Karpas-422 (cell line): Measurements from ENCODE around the gene ZNF735. TPM values are rescaled to one million over a fixed set of nuclear protein-coding genes. Genes with fewer than 3 reads are reported as not detected.
"Not testable (repeated sequence)": the region's sequence is repeated elsewhere in the genome, so short reads cannot be mapped to it uniquely, and the experiment has no call there.

Source experiments
- DNase-seq: peaks from one replicate; pipeline ENCODE4 v3.0.0-alpha.2; 2015
- H2AFZ ChIP-seq: fragments of 200-600 bp; sonication (generic); 2 replicates; pipeline ENCODE4 v1.6.1; 2014; ENCODE audit warnings: antibody characterized with exemption, low read length, mixed read lengths
- H3K27ac ChIP-seq: fragments of 200-600 bp; sonication (generic); 2 replicates; pipeline ENCODE4 v1.5.1; 2014; ENCODE audit warnings: mild to moderate bottlenecking, low read length, moderate library complexity
- H3K27me3 ChIP-seq: fragments of 200-600 bp; sonication (generic); 2 replicates; pipeline ENCODE4 v1.6.1; 2014; ENCODE audit warnings: low read length, mixed read lengths
- H3K36me3 ChIP-seq: fragments of 200-600 bp; sonication (generic); 2 replicates; pipeline ENCODE4 v1.6.1; 2014; ENCODE audit warnings: low read length, mixed read lengths; ENCODE audit not compliant: insufficient read depth
- H3K4me1 ChIP-seq: fragments of 200-600 bp; sonication (generic); 2 replicates; pipeline ENCODE4 v1.6.1; 2014; ENCODE audit warnings: mild to moderate bottlenecking, low read length, mixed read lengths
- H3K4me2 ChIP-seq: fragments of 200-600 bp; sonication (generic); 2 replicates; pipeline ENCODE4 v1.6.1; 2014; ENCODE audit warnings: low read length, low read depth, mild to moderate bottlenecking; ENCODE audit not compliant: poor library complexity, severe bottlenecking
- H3K4me3 ChIP-seq: fragments of 200-600 bp; sonication (generic); 2 replicates; pipeline ENCODE4 v1.5.1; 2014; ENCODE audit warnings: mild to moderate bottlenecking, antibody characterized with exemption, low read length, mixed read lengths
- H3K79me2 ChIP-seq: fragments of 200-600 bp; sonication (generic); 2 replicates; pipeline ENCODE4 v1.6.1; 2014; ENCODE audit warnings: mild to moderate bottlenecking, low read length, mixed read lengths
- H3K9ac ChIP-seq: fragments of 200-600 bp; sonication (generic); 2 replicates; pipeline ENCODE4 v1.6.0; 2014; ENCODE audit warnings: low read length
- H3K9me2 ChIP-seq: fragments of 200-600 bp; sonication (generic), shearing (Covaris generic); replicated peaks from 2 replicates; pipeline ENCODE4 v1.6.0; 2014; ENCODE audit warnings: mild to moderate bottlenecking, low read length, moderate library complexity; ENCODE audit not compliant: insufficient read depth
- H3K9me3 ChIP-seq: fragments of 300-700, 200-600 bp; sonication (generic); 2 replicates; pipeline ENCODE4 v1.6.1; 2014; ENCODE audit warnings: low read length, mixed read lengths
- H4K20me1 ChIP-seq: fragments of 200-600 bp; sonication (generic); 2 replicates; pipeline ENCODE4 v1.6.1; 2014; ENCODE audit warnings: mild to moderate bottlenecking, antibody characterized with exemption, low read length, low read depth; ENCODE audit not compliant: insufficient read depth
- total RNA-seq: library from RNA; depleted of rRNA; stranded (reverse); fragments of >200 nt; shearing (Covaris generic); gene quantifications from 2 replicates; pipeline ENCODE4 v1.2.3, GENCODE V29; 2014; ENCODE audit warnings: low replicate concordance

Gene ZNF735
- total RNA-seq, 1 experiment from 2014 or later = not detected

GRCh38 chr7:64183827-64184372, 23.1 kb upstream of the ZNF735 start:
- H3K4me1 ChIP-seq = no peaks in the 10 kb centered on the region
- no peaks in the 10 kb centered on the region for H3K27me3 ChIP-seq
- no peak for DNase-seq
- H3K9me2 ChIP-seq = no peaks in the 10 kb centered on the region
- no peaks in the 10 kb centered on the region for H3K36me3 ChIP-seq
- H3K27ac ChIP-seq = no peak overlapping the region
- no peaks in the 10 kb centered on the region for H4K20me1 ChIP-seq
- H3K4me3 ChIP-seq = no peak overlapping the region
- no peak overlapping the region for H3K9ac ChIP-seq
- H3K4me2 ChIP-seq = no peak overlapping the region
- no peaks in the 10 kb centered on the region for H3K79me2 ChIP-seq
- no peaks in the 10 kb centered on the region for H3K9me3 ChIP-seq
- H2AFZ ChIP-seq = no peak overlapping the region

GRCh38 chr7:64184376-64184775, 22.6 kb upstream of the ZNF735 start:
- Histone ChIP-seq H3K79me2 (no peaks in the 10 kb centered on the region), H3K4me1 (no peaks in the 10 kb centered on the region), H2AFZ (no peak overlapping the region), H3K36me3 (no peaks in the 10 kb centered on the region), H3K9me2 (no peaks in the 10 kb centered on the region), H3K27ac (no peak overlapping the region), H3K4me3 (no peak overlapping the region), H4K20me1 (no peaks in the 10 kb centered on the region), H3K9me3 (no peaks in the 10 kb centered on the region), H3K9ac (no peak overlapping the region), H3K4me2 (no peak overlapping the region), H3K27me3 (no peaks in the 10 kb centered on the region)
- DNase-seq = no peak

- H3K9ac ChIP-seq = no peak overlapping the region
- H3K4me1 ChIP-seq = no peaks in the 10 kb centered on the region
- no peaks in the 10 kb centered on the region for H4K20me1 ChIP-seq
- no peak overlapping the region for H2AFZ ChIP-seq
- H3K9me3 ChIP-seq = peaks cover 6% of the 10 kb centered on the region; the same call in 1 of the 2 replicates
- no peaks in the 10 kb centered on the region for H3K27me3 ChIP-seq
- no peak for DNase-seq
- no peaks in the 10 kb centered on the region for H3K36me3 ChIP-seq
- H3K79me2 ChIP-seq = no peaks in the 10 kb centered on the region
- H3K27ac ChIP-seq = no peak overlapping the region
- no peak overlapping the region for H3K4me3 ChIP-seq
- H3K9me2 ChIP-seq = no peaks in the 10 kb centered on the region
- H3K4me2 ChIP-seq = no peak overlapping the region
Measured at GRCh38 chr7:64187408-64187807, 19.6 kb upstream of the ZNF735 start.

- Histone ChIP-seq H3K36me3 (no peaks in the 10 kb centered on the region), H3K27ac (no peak overlapping the region), H3K9me3 (peaks cover 12% of the 10 kb centered on the region; the same call in 1 of the 2 replicates), H3K4me2 (no peak overlapping the region), H3K27me3 (no peaks in the 10 kb centered on the region), H3K9ac (no peak overlapping the region), H4K20me1 (no peaks in the 10 kb centered on the region), H3K4me3 (no peak overlapping the region), H2AFZ (no peak overlapping the region), H3K9me2 (no peaks in the 10 kb centered on the region), H3K79me2 (no peaks in the 10 kb centered on the region), H3K4me1 (no peaks in the 10 kb centered on the region)
- DNase-seq = no peak
Measured at GRCh38 chr7:64192148-64192704, 14.8 kb upstream of the ZNF735 start.

GRCh38 chr7:64192775-64193174, 14.2 kb upstream of the ZNF735 start:
- Histone ChIP-seq H3K9ac (no peak overlapping the region), H4K20me1 (no peaks in the 10 kb centered on the region), H3K9me3 (peaks cover 12% of the 10 kb centered on the region; the same call in 1 of the 2 replicates), H3K4me2 (no peak overlapping the region), H3K9me2 (no peaks in the 10 kb centered on the region), H2AFZ (no peak overlapping the region), H3K36me3 (no peaks in the 10 kb centered on the region), H3K4me1 (no peaks in the 10 kb centered on the region), H3K27me3 (no peaks in the 10 kb centered on the region), H3K4me3 (no peak overlapping the region), H3K27ac (no peak overlapping the region), H3K79me2 (no peaks in the 10 kb centered on the region)
- DNase-seq = no peak

- not testable (repeated sequence) for H3K4me1 ChIP-seq, H3K27ac ChIP-seq, DNase-seq, H3K9me2 ChIP-seq, H3K9ac ChIP-seq, H3K36me3 ChIP-seq, H3K4me3 ChIP-seq, H4K20me1 ChIP-seq, H2AFZ ChIP-seq, H3K79me2 ChIP-seq, H3K4me2 ChIP-seq, H3K27me3 ChIP-seq
- H3K9me3 ChIP-seq = peaks cover 26% of the 10 kb centered on the region
Measured at GRCh38 chr7:64219710-64220298, 12.8 kb downstream of the ZNF735 start.

GRCh38 chr7:64223366-64223765, 16.4 kb downstream of the ZNF735 start:
- H3K27ac ChIP-seq = no peak overlapping the region
- H3K4me3 ChIP-seq = no peak overlapping the region
- H3K36me3 ChIP-seq = no peaks in the 10 kb centered on the region
- H3K9me2 ChIP-seq = no peaks in the 10 kb centered on the region
- H3K4me1 ChIP-seq = no peaks in the 10 kb centered on the region
- H3K4me2 ChIP-seq = no peak overlapping the region
- no peaks in the 10 kb centered on the region for H3K27me3 ChIP-seq
- no peak for DNase-seq
- H2AFZ ChIP-seq = no peak overlapping the region
- peaks cover 28% of the 10 kb centered on the region for H3K9me3 ChIP-seq
- H3K9ac ChIP-seq = no peak overlapping the region
- H4K20me1 ChIP-seq = no peaks in the 10 kb centered on the region
- no peaks in the 10 kb centered on the region for H3K79me2 ChIP-seq

- not testable (repeated sequence) for H3K9ac ChIP-seq, H3K4me3 ChIP-seq, H4K20me1 ChIP-seq, H2AFZ ChIP-seq, H3K9me2 ChIP-seq, H3K4me2 ChIP-seq, H3K36me3 ChIP-seq, H3K27me3 ChIP-seq, H3K79me2 ChIP-seq, H3K27ac ChIP-seq, DNase-seq, H3K4me1 ChIP-seq
- peaks cover 11% of the 10 kb centered on the region for H3K9me3 ChIP-seq
Measured at GRCh38 chr7:64228174-64228573, 21.2 kb downstream of the ZNF735 start, which contains the start of gene ZNF679. Gene ZNF679, plus strand, starts transcription at chr7:64228474. Its CDS starts 20,644 bp downstream, at chr7:64249118.
